WTC11 (cell line): ENCODE results near the gene SPATA13.

Experiments used
- CTCF ChIP-seq: fragments of 200-600 bp; IDR thresholded peaks from 2 replicates; pipeline ENCODE4 v1.8.0; 2022; ENCODE audit warnings: antibody characterized with exemption
- SP1 ChIP-seq: sonication (generic); formaldehyde crosslinking; conservative IDR thresholded peaks from 2 replicates; pipeline ENCODE4 v1.8.1; 2022; ENCODE audit warnings: missing genetic modification reagents

GRCh38 chr13:24209138-24209537 is 48.6 kb downstream of the SPATA13 start:
- no peak for TF ChIP-seq CTCF
- TF ChIP-seq SP1 = no peak
